GM18951 (cell line): Measurements from ENCODE around the gene ZNF813.

Experiments
- POLR2A ChIP-seq: IDR thresholded peaks from 4 replicates; pipeline ENCODE4 v1.6.1; 2011; ENCODE audit warnings: mild to moderate bottlenecking; ENCODE audit not compliant: insufficient read length, insufficient read depth; ENCODE audit errors: extremely low read depth
- in situ Hi-C: fragments of 300-500 bp; cut with MboI; formaldehyde crosslinking; loops from one replicate; pipeline ENCODE4 v1.12.0; 2022; ENCODE audit warnings: low sequenced_read_pairs, mixed read lengths, inconsistent platforms; ENCODE audit not compliant: unreplicated experiment

The ZNF813 gene

DNA sequence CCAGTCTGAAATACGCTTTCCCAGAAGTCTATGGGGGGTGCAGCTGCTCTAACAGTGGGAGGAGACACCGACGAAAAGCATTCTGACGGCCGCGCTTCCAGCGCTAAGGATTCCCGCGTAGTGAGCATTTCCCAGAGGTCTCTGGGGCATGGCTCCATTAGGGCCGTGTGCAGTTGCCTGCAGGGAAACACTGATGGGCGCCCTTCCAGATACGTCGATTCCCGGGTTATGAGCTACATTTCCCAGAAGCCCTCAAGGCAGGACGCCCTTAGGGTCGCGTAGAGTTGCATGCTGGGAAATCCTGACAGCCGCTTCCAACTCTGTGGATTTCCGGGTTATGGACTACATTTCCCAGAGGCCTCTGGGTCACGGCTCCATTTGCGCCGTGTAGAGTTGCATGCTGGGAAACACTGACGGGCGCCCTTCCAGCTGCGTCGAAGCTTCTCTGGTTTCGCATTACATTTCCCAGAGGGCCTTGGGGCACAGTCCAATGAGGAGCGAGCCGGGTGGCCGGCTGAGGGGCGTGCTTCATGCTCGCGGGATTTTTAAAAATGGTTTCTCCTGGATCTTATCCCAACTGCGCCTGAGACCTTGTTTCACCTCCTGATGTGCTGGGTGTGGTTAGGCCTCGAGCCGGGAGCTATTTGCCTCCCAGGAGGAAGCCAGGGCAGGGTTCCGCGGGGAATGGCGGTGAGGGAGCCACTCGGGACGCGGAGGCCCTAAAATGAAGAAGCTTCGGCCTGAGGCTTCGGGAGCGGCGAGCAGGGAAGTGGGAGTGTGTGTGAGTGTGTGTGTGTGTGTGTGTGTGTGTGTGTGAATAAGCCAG lies 53.2 kb downstream of the ZNF813 start:
- in situ Hi-C loops, result no loop called here
- TF ChIP-seq POLR2A, result peak; percentile 45

DNA sequence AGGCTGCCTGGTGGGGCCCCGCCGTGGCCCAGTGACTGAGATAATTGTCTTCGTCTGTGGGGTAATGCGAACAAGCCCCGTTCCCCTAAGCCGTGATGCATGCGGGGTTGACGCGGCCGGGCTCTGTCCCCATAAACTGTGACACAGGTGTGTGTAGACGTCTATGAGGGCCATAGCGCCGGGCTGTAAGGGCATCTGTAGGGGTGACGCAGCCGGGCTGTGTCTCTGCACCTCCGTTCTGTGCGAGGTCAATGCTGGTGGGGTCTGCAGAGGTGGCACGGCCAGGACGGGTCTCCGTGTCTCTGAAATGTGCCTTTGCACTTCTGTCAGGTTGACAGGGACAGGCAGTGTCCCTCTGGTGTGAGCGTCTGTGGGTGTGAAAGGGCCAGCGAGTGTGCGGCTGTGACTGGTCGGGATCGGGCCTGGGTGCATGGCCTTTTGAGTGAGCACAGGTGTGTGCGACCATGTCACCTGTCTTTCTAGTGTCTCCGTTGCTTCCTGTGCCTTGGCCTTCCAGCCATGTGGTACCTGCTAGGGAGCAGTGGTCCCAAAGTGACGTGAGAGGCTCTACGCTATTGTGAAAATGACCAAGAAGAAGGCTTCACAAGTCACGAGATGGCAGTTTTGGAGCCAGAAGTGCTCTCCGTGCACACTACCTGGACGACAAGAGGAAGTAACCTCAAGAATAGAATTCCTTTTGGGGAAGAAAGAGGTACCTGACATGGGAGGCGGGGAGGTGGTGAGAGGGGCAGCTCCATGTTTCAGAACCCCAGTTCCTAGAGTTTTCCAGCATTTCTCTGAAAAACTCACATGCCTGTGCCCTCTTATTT lies 54.1 kb downstream of the ZNF813 start:
- in situ Hi-C loops, result no loop called here

DNA sequence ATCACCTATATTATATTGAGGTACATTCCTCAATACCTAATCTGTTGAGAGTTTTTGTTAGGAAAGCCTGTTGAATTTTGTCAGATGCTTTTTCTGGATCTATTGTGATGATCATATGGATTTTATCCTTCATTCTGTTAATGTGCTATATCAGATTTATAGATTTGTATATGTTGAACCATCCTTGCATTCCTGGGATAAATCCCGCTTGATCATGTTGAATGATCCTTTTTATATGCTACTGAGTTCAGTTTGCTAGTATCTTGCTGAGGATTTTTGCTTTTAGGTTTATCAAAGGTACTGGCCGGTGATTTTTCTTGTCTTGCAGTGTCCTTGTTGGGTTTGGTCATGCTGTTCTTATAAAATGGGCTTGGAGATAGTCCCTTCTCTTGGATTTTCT lies 58.4 kb downstream of the ZNF813 start:
- no peak for TF ChIP-seq POLR2A
- in situ Hi-C loops, result no loop called here

More for the DNA sequence above, 54.1 kb downstream of the ZNF813 start:
- no peak for TF ChIP-seq POLR2A

DNA sequence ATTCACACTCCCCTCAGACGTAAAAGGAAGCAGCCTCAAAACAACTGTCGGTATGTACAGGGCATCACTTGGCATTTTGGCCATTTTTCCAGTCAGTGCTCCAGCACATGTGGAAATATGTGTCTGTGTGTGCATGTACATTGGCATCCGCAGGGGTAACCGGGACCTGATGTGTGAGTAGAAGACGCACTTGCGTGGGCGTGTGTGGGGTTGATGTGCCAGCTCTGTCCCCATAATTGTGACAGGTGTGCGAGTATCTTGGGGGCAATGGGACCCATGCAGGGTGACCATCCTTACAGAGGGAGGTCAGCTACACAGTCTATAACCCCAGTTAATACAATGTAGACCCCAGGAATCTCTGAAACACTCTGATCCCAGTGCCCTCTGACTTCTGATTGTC lies 63.1 kb downstream of the ZNF813 start:
- TF ChIP-seq POLR2A, result no peak
- in situ Hi-C loops, result no loop called here

DNA sequence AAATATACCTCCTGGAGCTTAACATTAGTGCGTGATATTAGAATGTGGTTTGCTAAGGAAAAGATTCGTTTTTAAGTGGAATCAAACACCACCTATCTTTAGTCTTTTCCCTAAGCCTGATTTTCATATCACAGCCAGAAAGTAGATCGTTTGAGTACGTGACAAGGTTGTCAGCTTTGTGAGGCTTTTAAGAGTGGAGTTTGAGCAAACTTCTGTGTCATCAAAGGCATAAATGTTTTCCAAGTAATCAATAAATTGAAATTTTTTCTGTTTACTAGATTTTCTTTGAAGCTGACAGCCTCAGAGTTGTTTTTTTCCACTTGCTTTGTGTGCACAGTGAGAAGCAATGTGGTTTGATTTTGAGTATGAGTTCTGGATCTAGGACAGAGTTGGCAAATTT lies 63.9 kb downstream of the ZNF813 start:
- no peak for TF ChIP-seq POLR2A
- in situ Hi-C loops, result no loop called here

DNA sequence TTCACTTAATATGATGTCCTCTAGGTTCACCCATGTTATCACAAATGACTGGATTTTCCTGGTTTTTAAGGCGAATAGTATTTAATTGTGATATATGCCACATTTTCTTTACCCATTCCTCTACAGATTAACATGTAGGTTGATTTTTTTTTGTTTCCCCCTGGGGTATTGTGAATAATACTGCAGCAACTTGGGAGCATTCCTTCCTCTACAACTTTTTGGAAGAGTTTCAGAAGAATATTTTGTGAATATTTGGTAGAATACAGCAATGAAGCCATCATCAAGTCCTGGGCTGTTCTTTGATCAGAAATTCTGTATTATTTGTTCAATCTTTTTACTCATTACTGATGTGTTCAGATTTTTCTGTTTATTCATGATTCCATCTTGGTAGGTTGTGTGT lies 64.8 kb downstream of the ZNF813 start:
- in situ Hi-C loops, result no loop called here
- TF ChIP-seq POLR2A, result no peak

DNA sequence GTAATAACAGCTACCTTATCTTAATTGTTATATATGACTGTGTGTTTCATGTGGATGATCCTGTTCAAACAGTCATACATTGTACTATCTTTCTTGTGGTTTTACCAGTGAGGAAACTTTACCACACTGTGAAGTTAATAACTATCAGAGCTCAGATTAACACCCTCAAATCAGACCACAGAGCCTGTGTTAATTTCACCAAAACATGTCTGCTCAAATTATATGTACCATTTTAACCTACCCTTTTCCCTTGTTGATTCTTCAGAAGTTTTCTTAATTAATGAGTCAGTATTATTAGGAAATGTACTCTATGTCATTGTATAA lies 68.7 kb downstream of the ZNF813 start:
- no peak for TF ChIP-seq POLR2A
- in situ Hi-C loops, result no loop called here

DNA sequence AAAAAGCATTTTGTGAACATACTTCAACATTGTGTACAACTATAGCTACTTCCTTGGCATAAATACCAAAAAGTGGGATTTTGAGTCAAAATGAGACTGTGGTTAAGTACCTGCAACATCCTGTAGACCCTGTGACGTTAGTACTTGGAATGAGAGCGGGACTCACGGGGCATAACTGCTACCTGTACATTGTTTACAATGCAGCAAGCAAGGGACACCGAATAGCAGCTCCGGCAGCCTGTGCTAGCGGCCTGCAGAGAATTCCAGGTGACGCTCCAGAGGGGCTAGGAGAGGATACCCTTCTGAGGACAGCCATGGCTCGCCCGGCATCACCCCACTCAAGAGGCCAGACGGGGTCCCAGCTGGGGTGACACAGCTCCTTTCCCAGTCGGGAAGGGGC lies 69.6 kb downstream of the ZNF813 start:
- TF ChIP-seq POLR2A, result no peak
- in situ Hi-C loops, result no loop called here

DNA sequence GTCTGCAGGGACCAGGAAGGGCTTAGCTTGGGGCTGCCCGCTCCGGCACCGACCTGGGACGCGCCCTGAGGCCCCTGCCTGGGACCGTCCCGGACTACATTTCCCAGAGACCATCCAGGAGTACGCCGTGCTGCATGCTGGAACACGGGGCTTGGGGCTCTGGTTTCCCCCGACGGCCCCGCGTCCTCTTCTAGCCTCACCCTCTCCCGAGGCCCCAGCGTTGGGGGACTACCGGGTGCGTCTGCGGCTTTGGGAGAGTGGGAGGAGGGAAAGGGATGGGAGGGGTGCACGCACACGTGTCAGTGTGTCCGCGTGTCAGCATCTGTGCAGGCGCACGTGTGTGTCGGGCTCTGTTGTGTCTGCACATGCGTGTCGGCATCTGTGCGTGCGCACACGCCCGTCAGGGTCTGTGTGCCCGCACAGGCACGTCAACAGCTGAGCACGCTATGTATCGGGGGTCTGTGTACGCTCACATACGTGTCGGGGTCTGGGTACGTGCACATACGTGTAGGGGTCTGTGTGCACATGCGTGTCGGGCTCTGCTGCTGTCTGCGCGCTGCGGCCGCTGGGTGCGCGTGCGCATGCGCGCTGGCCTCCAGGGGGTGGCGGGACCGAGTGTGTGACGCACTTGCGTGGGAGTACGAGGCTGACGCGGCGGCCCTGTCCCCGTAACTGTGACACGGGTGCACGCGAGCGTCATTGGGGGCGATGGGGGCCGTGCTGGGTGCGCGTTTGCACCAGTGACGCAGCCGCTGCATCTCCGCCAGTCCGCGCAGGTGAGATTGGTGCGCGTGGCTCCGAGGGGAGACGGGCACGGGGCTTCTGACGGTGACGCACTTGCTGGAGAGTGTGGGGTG lies 70.2 kb downstream of the ZNF813 start, which contains the start of gene ZNF331:
Gene ZNF331 (plus strand): TSS at position 625 of the 857 bp plus-strand sequence. CDS start 31,232 bp downstream, outside the sequence.
- in situ Hi-C loops, result no loop called here
- peak; percentile 57 for TF ChIP-seq POLR2A

DNA sequence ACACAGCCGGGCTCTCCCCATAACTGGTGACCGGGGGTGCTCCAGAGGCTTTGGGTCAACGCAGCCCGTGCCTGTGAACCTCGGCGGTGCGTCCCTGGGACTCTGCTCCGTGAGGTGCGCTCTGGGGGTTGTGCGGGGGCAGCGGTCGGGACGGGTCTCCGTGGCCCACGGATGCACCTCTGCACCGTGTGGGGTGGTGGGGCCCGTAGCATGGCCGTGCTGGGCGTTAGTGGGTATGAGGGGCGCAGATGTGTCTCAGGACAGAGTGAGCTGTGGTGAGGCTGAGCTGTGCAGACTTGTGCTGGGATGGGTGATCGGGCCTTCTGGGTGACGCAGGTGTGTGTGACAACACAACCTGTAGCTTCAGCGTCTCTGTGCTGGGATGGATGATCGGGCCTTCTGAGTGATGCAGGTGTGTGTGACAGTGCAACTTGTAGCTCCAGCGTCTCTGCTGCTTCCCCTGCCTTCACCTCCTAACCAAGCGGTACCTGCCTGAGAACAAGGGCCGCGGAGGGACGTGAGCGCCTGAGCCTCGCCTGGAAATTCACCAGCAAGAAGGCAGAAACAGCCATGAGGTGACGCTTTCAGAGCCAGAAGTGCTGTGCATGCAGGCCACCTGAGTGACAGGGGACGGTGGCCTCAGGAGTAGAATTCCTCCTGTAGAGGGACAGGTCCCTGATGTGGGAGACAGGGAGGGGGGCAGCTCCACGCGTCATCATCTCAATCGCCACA lies 71.0 kb downstream of the ZNF813 start:
- in situ Hi-C loops, result no loop called here
- no peak for TF ChIP-seq POLR2A

DNA sequence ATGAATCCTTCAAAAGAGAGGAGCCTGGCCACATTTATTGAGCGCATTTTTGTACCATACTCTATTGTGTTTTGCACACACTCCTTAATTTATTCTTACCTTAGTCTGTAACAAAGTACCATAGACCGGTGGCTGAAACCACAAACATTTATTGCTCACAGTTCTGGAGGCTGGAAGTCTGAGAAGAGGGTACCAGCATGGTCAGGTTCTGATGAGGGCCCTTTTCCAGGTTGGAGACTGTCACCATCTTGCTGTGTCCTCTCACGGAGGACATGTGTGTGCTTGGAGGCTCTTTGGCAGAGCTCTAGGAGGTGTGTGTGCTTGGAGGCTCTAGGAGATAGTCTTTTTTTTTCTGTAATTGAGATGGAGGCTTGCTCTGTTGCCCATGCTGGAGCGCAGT lies 72.6 kb downstream of the ZNF813 start:
- in situ Hi-C loops, result no loop called here
- TF ChIP-seq POLR2A, result no peak

DNA sequence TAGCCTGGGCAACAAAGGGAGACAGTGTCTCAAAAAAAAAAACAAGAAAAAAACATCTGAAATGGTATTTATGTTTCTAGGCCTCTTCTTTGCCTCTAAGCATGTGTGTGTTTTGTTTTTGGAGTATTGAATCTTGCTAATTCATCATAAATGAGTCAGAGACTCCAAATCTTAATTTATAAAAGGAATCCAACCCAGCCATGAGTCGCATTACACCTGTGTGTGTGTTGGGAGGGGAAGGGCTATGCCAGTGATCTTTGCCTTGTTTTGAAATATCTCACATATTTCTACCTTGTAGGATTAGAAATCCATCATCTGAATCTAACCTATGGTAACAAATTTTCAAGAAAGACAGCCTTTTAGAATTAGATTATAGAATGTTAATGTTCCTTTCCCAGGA lies 74.4 kb downstream of the ZNF813 start:
- in situ Hi-C loops, result no loop called here
- TF ChIP-seq POLR2A, result no peak
